PC-3 (cell line): Measurements from ENCODE around the gene RDH16. TPM values are rescaled to one million over a fixed set of nuclear protein-coding genes. Genes with fewer than 3 reads are reported as not detected.
"Not testable (repeated sequence)": the region's sequence is repeated elsewhere in the genome, so short reads cannot be mapped to it uniquely, and the experiment has no call there.

Experiments
- ATAC-seq: fragments of 200-7000 bp; cut with Tn5 transposase; 2 replicates; pipeline ENCODE4 v1.9.1; 2020; ENCODE audit warnings: mild to moderate bottlenecking, moderate library complexity
- BruUV-seq: library from RNA; stranded (reverse); fragments of 400-500 nt; replicated peaks from 2 replicates; lab custom pipeline; 2021; lab: Mats Ljungman, UMichigan
- CTCF ChIA-PET: fragments of 300-600 bp; sonication (Branson Sonifier 250); formaldehyde crosslinking; loops from one replicate; lab custom pipeline; 2022; ENCODE audit warnings: antibody characterized with exemption; lab: Charles Lee
- POLR2A ChIA-PET: fragments of 300-600 bp; sonication (Branson Sonifier 250); formaldehyde crosslinking; loops from one replicate; lab custom pipeline; 2022; ENCODE audit warnings: antibody characterized with exemption; ENCODE audit not compliant: unreplicated experiment; lab: Charles Lee
- DNase-seq: peaks from one replicate; pipeline ENCODE4 v3.0.0-alpha.2; 2015
- H2AFZ ChIP-seq: fragments of 300-600 bp; sonication (generic); 2 replicates; pipeline ENCODE4 v1.6.0; 2016; ENCODE audit warnings: antibody characterized with exemption, low read length
- H3F3A ChIP-seq: fragments of 300-600 bp; sonication (generic); one replicate; pipeline ENCODE4 v1.6.0; 2017; ENCODE audit warnings: antibody characterized with exemption, low read length, control low read depth, mild to moderate bottlenecking; ENCODE audit not compliant: unreplicated experiment
- H3K27ac ChIP-seq: fragments of 300-600 bp; sonication (generic); 2 replicates; pipeline ENCODE4 v1.5.1; 2016; ENCODE audit warnings: mild to moderate bottlenecking, low read length
- H3K27me3 ChIP-seq: fragments of 300-600 bp; sonication (generic); 2 replicates; pipeline ENCODE4 v1.6.1; 2016; ENCODE audit warnings: low read length, mixed read lengths
- H3K36me3 ChIP-seq: fragments of 300-600 bp; sonication (generic); 2 replicates; pipeline ENCODE4 v1.6.1; 2016; ENCODE audit warnings: low read depth, mixed run types, low read length, mixed read lengths
- H3K4me1 ChIP-seq: fragments of 300-600 bp; sonication (generic); 2 replicates; pipeline ENCODE4 v1.5.1; 2016; ENCODE audit warnings: low read length; ENCODE audit not compliant: insufficient read depth
- H3K4me2 ChIP-seq: fragments of 300-600 bp; sonication (generic); 2 replicates; pipeline ENCODE4 v1.6.0; 2016; ENCODE audit warnings: low read length
- H3K4me3 ChIP-seq: fragments of 300-600 bp; sonication (generic); 2 replicates; pipeline ENCODE4 v1.5.1; 2016; ENCODE audit warnings: mild to moderate bottlenecking, low read length, mixed read lengths
- H3K79me2 ChIP-seq: fragments of 300-600 bp; sonication (generic); 2 replicates; pipeline ENCODE4 v1.6.1; 2017; ENCODE audit warnings: low read length, mixed read lengths
- H3K9ac ChIP-seq: fragments of 300-600 bp; sonication (generic); 2 replicates; pipeline ENCODE4 v1.6.0; 2016; ENCODE audit warnings: mild to moderate bottlenecking, low read length
- H3K9me2 ChIP-seq: fragments of 300-600 bp; sonication (generic); replicated peaks from 2 replicates; pipeline ENCODE4 v1.6.1; 2016; ENCODE audit warnings: mixed run types, low read length, mixed read lengths
- H3K9me3 ChIP-seq: fragments of 300-600 bp; sonication (generic); 2 replicates; pipeline ENCODE4 v1.6.1; 2016; ENCODE audit warnings: low read length, mixed read lengths
- H4K20me1 ChIP-seq: fragments of 300-600 bp; sonication (generic); 2 replicates; pipeline ENCODE4 v1.6.1; 2016; ENCODE audit warnings: low read length, mixed read lengths
- EZH2 ChIP-seq: fragments of 300-600 bp; sonication (generic); IDR thresholded peaks from one replicate; pipeline ENCODE4 v1.6.1; 2017; ENCODE audit warnings: antibody characterized with exemption, mild to moderate bottlenecking, low read length; ENCODE audit not compliant: unreplicated experiment
- EZH2phosphoT487 ChIP-seq: fragments of 300-600 bp; sonication (generic); IDR thresholded peaks from 2 replicates; pipeline ENCODE4 v1.6.1; 2018; ENCODE audit warnings: mild to moderate bottlenecking, antibody characterized with exemption, low read length, borderline replicate concordance
- intact Hi-C: fragments of 100-400 bp; cut with micrococcal nuclease; formaldehyde crosslinking; loops from 2 replicates; pipeline ENCODE4 v1.9.0; 2023
- total RNA-seq: library from RNA; depleted of rRNA; stranded (reverse); fragments of >200 nt; gene quantifications from 2 replicates; pipeline ENCODE4 v1.2.3, GENCODE V29; 2014
- TF ChIP-seq, protein P1 (sequence below): fragments of 300-600 bp; sonication (generic); conservative IDR thresholded peaks from 2 replicates; pipeline ENCODE4 v1.5.1; 2017; ENCODE audit warnings: antibody characterized with exemption, low read depth, mild to moderate bottlenecking, low read length

RDH16 gene
- total RNA-seq, 1 experiment from 2014 or later: 0.73 TPM

DNA sequence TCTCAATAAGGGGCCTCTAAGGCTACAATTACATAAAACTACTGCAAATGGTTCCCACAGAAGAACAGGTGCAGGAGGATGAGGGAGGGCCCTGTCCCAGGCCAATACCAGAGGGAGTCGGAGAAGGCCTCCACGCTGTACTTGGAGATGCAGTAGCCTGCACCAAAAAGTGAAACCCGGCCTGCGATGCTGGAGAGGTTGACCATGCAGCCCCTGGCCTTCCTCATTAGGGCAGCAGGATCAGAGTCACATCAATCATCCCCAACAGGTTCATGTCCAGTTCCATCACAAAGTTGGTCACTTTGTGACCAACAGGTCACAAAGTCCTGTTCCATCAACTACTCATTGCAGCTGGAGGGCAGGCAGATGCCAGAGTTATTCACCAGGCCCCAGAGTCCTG is 26.0 kb upstream of the RDH16 start:
- H3K79me2 ChIP-seq: no peaks in the 10 kb centered on the region
- DNase-seq (no peak), ATAC-seq (no peak)
- no peak overlapping the region for H3K27ac ChIP-seq
- ChIA-PET CTCF (no interaction called here), POLR2A (no interaction called here)
- H3K9me2 ChIP-seq: no peaks in the 10 kb centered on the region
- H3F3A ChIP-seq: no peaks in the 10 kb centered on the region
- no peak overlapping the region for H2AFZ ChIP-seq
- H3K4me3 ChIP-seq: no peak overlapping the region
- H3K4me2 ChIP-seq: no peak overlapping the region
- intact Hi-C loops: no loop called here
- no peak overlapping the region for H3K9ac ChIP-seq
- no peaks in the 10 kb centered on the region for H3K9me3 ChIP-seq
- BruUV-seq: no TSS peak
- peaks cover 17% of the 10 kb centered on the region for H3K4me1 ChIP-seq
- H3K27me3 ChIP-seq: no peaks in the 10 kb centered on the region
- H3K36me3 ChIP-seq: no peaks in the 10 kb centered on the region
- no peak for TF ChIP-seq EZH2phosphoT487
- no peak for TF ChIP-seq EZH2
- TF ChIP-seq, protein P1, sequence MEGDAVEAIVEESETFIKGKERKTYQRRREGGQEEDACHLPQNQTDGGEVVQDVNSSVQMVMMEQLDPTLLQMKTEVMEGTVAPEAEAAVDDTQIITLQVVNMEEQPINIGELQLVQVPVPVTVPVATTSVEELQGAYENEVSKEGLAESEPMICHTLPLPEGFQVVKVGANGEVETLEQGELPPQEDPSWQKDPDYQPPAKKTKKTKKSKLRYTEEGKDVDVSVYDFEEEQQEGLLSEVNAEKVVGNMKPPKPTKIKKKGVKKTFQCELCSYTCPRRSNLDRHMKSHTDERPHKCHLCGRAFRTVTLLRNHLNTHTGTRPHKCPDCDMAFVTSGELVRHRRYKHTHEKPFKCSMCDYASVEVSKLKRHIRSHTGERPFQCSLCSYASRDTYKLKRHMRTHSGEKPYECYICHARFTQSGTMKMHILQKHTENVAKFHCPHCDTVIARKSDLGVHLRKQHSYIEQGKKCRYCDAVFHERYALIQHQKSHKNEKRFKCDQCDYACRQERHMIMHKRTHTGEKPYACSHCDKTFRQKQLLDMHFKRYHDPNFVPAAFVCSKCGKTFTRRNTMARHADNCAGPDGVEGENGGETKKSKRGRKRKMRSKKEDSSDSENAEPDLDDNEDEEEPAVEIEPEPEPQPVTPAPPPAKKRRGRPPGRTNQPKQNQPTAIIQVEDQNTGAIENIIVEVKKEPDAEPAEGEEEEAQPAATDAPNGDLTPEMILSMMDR: no peak
- H4K20me1 ChIP-seq: no peaks in the 10 kb centered on the region

DNA sequence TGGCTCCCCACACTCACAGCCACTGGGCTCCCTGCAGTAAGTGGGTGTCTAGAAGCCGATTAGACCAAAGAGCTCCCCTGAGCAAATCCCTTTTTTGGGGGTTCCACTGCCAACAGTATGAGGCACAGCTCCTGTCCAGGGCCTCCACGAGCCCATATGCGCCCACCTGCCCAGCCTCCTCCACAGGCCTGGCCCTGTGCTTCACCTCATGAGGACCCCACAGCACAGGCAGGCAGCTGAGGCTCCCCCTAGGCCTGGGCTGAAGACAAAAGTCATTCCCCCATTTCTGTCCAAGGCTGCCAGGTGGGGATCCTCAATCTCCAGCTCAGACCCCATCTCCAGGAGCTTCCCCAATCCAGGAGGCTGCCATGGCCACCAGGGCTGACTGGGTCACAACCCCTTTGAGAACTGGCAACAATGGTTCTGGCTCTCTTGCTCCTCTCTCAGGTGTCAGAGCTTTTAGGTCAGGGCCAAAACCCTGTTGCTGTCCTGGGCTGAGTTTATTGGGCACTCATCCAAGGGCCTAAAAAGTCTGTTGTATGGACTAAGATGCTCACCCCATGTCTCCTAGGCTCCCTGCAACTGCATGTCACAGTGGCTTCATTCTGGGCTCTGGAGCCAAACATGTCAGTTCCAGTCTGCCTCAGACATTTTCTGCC is 25.3 kb upstream of the RDH16 start:
- H3K4me3 ChIP-seq, H3F3A ChIP-seq, H3K9ac ChIP-seq, CTCF ChIA-PET, H3K27me3 ChIP-seq, BruUV-seq, H2AFZ ChIP-seq, DNase-seq, ATAC-seq, H3K4me2 ChIP-seq, H3K9me3 ChIP-seq, H3K27ac ChIP-seq, intact Hi-C loops, H3K36me3 ChIP-seq, POLR2A ChIA-PET, H3K9me2 ChIP-seq, H3K79me2 ChIP-seq, H4K20me1 ChIP-seq: not testable (repeated sequence)
- H3K4me1 ChIP-seq: peaks cover 17% of the 10 kb centered on the region

DNA sequence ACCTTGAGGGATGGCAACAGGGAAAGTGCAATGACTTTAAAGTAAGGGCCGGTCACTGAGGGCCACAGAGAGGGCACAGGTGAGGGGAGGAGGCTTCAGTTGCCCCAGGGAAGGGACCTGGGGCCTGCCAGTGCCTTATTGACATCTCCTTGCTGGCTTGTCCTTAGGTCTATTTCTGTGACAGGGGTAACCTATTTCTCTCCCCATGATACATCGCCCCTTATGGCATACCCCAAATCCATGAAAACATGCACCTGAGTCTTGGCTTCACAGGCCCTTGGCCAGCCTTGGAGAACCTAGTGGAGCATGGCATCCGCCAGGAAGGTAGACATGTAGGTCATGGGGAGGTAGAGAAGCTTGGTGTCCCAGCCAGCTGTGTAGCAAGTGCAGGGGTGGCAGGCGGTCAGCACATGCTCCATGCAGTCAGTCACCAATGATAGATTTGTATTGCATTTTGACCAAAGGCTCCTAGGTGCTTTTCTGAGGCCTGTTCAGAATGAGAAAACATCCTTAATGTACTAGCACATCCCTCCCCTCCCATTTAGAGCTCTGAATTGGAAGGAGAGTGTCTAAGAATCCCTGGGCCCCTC is 23.6 kb upstream of the RDH16 start:
- ChIA-PET CTCF (no interaction called here), POLR2A (no interaction called here)
- Histone ChIP-seq H4K20me1 (no peaks in the 10 kb centered on the region), H3K4me1 (peaks cover 3% of the 10 kb centered on the region), H3K27ac (no peak overlapping the region), H3K4me2 (no peak overlapping the region), H3K9me2 (no peaks in the 10 kb centered on the region), H3K27me3 (no peaks in the 10 kb centered on the region), H3K4me3 (no peak overlapping the region), H2AFZ (no peak overlapping the region), H3K9ac (no peak overlapping the region), H3K79me2 (no peaks in the 10 kb centered on the region), H3K9me3 (no peaks in the 10 kb centered on the region), H3F3A (no peaks in the 10 kb centered on the region), H3K36me3 (no peaks in the 10 kb centered on the region)
- intact Hi-C loops: no loop called here
- no peak for DNase-seq
- no peak for ATAC-seq
- no TSS peak for BruUV-seq
- TF ChIP-seq, protein P1: no peak
- TF ChIP-seq EZH2: no peak
- no peak for TF ChIP-seq EZH2phosphoT487
